OCI-LY7 (cell line): Measurements from ENCODE around the gene EPHA6.

Experiments used
- CTCF ChIP-seq: fragments of 200-600 bp; sonication (generic); conservative IDR thresholded peaks from 2 replicates; pipeline ENCODE4 v1.5.1; 2014; ENCODE audit warnings: mild to moderate bottlenecking, antibody characterized with exemption, low read length, moderate library complexity, mixed read lengths
- EZH2phosphoT487 ChIP-seq: fragments of 200-600 bp; sonication (generic); IDR thresholded peaks from 2 replicates; pipeline ENCODE4 v1.6.1; 2018; ENCODE audit warnings: low read depth, borderline replicate concordance, mild to moderate bottlenecking, mixed run types, antibody characterized with exemption, low read length, moderate library complexity, mixed read lengths

DNA sequence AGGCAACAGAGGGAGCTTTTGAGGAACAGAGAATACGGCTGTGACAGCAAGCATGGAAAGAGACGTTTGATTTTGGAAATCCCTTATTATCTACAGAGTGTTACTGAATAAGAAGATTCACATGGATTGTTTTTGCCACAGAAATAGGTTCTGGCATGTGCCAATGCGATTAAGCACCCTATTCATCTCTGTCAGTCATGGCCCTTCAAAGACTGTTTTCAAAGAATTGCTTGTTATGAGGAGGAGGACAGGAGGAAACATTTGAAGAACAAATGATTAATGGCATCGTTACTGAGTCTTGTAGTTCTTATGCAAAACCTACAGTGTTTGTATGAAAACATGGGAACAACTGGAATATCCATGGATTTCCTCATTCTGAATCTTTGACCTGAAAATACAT lies 86.2 kb downstream of the EPHA6 start:
- TF ChIP-seq EZH2phosphoT487 (no peak), CTCF (no peak)
